Breast epithelium (tissue), 3 donors: ENCODE results near the gene BRMS1L.

Experiments
- POLR2A ChIP-seq: fragments of 450-650 bp; IDR thresholded peaks from one replicate; pipeline ENCODE4 v1.6.1; 2016; ENCODE audit warnings: antibody characterized with exemption, mild to moderate bottlenecking, moderate library complexity
- POLR2AphosphoS5 ChIP-seq, 3 donors: sonication (generic); formaldehyde crosslinking; IDR thresholded peaks; one replicate each; pipeline ENCODE4 v1.6.1; 2017; ENCODE audit warnings: antibody characterized with exemption in 3 of 3
- TF ChIP-seq, protein P1 (sequence below), 3 donors: fragments of 450-650 bp; IDR thresholded peaks; one replicate each; pipeline ENCODE4 v1.5.1; 2016 to 2017; ENCODE audit warnings: antibody characterized with exemption in 3 of 3, mild to moderate bottlenecking in 3 of 3, moderate library complexity in 3 of 3

DNA sequence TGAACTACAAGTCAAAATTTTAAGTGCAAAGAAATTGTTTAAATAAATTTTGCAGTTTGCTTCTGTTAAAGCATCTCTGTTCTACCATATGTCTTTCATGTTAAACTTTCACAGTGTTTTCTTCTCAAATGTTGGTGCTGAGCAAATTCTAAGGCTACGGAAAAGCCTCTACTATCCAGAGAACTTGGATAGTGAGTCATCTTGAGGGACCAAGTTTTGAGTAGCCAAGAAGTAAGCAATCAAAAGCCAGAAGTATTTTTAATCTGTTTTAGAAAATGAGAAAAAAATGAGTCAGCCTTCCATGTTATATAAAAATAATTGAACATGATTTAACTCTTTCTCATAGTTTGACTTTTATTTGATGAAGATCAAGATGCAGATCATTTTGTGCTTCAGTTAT lies 3.3 kb downstream of the BRMS1L start:
- TF ChIP-seq, protein P1, sequence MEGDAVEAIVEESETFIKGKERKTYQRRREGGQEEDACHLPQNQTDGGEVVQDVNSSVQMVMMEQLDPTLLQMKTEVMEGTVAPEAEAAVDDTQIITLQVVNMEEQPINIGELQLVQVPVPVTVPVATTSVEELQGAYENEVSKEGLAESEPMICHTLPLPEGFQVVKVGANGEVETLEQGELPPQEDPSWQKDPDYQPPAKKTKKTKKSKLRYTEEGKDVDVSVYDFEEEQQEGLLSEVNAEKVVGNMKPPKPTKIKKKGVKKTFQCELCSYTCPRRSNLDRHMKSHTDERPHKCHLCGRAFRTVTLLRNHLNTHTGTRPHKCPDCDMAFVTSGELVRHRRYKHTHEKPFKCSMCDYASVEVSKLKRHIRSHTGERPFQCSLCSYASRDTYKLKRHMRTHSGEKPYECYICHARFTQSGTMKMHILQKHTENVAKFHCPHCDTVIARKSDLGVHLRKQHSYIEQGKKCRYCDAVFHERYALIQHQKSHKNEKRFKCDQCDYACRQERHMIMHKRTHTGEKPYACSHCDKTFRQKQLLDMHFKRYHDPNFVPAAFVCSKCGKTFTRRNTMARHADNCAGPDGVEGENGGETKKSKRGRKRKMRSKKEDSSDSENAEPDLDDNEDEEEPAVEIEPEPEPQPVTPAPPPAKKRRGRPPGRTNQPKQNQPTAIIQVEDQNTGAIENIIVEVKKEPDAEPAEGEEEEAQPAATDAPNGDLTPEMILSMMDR (IDR thresholded peaks at IDR 0.05): no peak
- TF ChIP-seq POLR2A: no peak
- TF ChIP-seq POLR2AphosphoS5 (IDR thresholded peaks at IDR 0.05): no peak
